H1 (cell line): ENCODE results near the gene PLXNA4.

ENCODE experiments used
- BCL11A ChIP-seq, 2 experiments: IDR thresholded peaks; one replicate each; pipeline ENCODE4 v1.6.1; 2011; ENCODE audit warnings: low read depth in 2 of 2, low read length in 2 of 2, mild to moderate bottlenecking in 2 of 2
- EZH2 ChIP-seq: fragments of 200-600 bp; sonication (generic); IDR thresholded peaks from 2 replicates; pipeline ENCODE4 v1.7.1; 2012; ENCODE audit warnings: low read depth, mild to moderate bottlenecking, moderate library complexity, low read length, inconsistent platforms; ENCODE audit not compliant: severe bottlenecking
- FOSL1 ChIP-seq: IDR thresholded peaks from 2 replicates; pipeline ENCODE4 v1.6.1; 2011; ENCODE audit warnings: mild to moderate bottlenecking, low read depth, low read length, moderate library complexity; ENCODE audit not compliant: insufficient read depth

DNA sequence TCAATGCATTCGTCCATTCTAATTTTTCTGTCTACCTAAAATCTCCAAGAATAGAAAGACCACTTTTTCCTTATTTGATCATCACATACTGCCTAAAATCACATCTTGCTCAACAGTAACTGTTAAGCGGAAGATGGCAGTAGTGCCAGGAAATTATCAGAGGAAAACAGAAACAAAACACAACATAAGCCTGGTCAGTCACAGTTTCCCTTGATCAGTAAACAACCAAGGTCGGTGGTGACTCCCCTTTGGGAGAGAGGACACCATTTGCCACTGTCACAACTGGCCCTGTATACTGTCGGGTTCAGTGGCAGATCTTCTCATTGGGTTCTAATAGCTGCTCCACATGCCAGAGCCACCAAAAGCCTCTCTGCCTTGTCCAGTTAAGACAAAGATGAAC is 106.6 kb downstream of the PLXNA4 start:
- TF ChIP-seq BCL11A (IDR thresholded peaks at IDR 0.05; ENCODE audit: low read depth in 2 of 2, low read length in 2 of 2) (no peak), FOSL1 (no peak), EZH2 (no peak)
